Measurements from ENCODE around the gene FOXO6. TPM values are rescaled to one million over a fixed set of nuclear protein-coding genes. Genes with fewer than 3 reads are reported as not detected.

Gene FOXO6
- total RNA-seq, 1 experiment from 2014 or later: 0.59 TPM

DNA sequence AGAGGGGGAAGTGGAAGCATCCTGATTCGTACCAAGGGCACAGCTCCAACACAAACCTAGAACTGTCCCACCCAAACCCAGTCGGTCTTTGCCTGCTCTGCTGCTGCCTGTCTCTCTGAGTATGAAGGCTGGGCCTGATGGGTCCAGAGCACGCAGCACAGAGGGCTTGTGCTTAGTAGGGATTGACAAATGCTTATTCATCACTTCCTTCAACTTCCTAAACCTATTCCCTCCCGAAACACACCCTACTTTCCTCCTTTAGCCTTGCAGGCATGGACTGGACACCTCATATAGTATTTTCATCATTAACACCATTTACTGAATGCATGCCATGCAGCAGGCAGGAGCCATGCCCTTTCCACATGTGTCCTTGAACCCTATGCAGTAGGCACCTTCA lies 31.3 kb downstream of the FOXO6 start:
- BruUV-seq (replicated peaks): no TSS peak

DNA sequence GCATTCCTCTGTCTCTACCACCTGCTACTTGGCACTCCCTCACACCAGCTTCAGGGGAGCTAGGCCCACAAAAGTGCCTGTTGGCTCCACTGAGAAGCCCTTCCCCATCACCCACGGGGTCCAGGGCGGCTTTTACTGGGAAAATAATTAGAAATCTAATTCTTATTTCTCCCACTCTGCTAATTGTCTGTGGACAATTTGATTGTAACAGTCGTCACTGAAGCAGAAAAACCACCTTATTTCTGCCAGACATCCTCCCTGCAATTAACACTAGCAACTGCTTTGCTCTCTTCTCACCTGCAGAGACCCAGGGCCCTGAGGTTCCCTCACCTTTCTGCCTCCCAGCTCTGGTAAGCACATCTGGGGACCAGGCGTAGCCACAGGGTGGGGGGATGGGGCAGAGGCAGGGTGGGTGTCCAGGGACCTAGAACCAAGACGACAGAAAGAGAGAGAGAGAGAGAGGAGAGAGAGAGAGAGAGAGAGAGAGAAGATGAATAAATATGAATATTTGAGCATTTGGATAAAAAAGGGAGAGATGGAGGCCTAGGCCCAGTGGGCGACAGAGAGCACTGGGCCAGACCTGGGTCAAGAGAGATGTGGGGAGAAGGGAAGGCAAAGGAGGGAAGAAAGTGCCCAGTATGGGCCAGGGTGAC lies 32.6 kb downstream of the FOXO6 start:
- Histone ChIP-seq H3K9me3 (no peaks in the 10 kb centered on the region), H3K36me3 (ENCODE audit: control insufficient read depth, insufficient read depth, low read length) (no peaks in the 10 kb centered on the region), H3K4me1 (no peaks in the 10 kb centered on the region), H3K27me3 (replicated peaks; ENCODE audit: control insufficient read depth, insufficient read depth, low read length) (no peaks in the 10 kb centered on the region), H3K4me3 (ENCODE audit: low read depth, low read length) (no peak overlapping the region)
- POLR2A ChIA-PET: no interaction called here
- Mint-ChIP-seq H3K27me3 (ENCODE audit: insufficient read depth, unreplicated experiment) (peaks cover 6% of the 10 kb centered on the region), H3K4me1 (ENCODE audit: low read depth, unreplicated experiment) (no peaks in the 10 kb centered on the region), H3K4me3 (ENCODE audit: unreplicated experiment) (no peak overlapping the region), H3K27ac (ENCODE audit: unreplicated experiment) (no peak overlapping the region), H3K9me3 (ENCODE audit: unreplicated experiment) (no peaks in the 10 kb centered on the region), H3K36me3 (ENCODE audit: insufficient read depth, unreplicated experiment) (no peaks in the 10 kb centered on the region)
- TF ChIP-seq, protein P1, sequence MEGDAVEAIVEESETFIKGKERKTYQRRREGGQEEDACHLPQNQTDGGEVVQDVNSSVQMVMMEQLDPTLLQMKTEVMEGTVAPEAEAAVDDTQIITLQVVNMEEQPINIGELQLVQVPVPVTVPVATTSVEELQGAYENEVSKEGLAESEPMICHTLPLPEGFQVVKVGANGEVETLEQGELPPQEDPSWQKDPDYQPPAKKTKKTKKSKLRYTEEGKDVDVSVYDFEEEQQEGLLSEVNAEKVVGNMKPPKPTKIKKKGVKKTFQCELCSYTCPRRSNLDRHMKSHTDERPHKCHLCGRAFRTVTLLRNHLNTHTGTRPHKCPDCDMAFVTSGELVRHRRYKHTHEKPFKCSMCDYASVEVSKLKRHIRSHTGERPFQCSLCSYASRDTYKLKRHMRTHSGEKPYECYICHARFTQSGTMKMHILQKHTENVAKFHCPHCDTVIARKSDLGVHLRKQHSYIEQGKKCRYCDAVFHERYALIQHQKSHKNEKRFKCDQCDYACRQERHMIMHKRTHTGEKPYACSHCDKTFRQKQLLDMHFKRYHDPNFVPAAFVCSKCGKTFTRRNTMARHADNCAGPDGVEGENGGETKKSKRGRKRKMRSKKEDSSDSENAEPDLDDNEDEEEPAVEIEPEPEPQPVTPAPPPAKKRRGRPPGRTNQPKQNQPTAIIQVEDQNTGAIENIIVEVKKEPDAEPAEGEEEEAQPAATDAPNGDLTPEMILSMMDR (IDR thresholded peaks at IDR 0.05; ENCODE audit: insufficient read depth in 1 of 2, low read depth in 1 of 2, low read length in 1 of 2, severe bottlenecking in 1 of 2, unreplicated experiment in 1 of 2): no peak
- no TSS peak for BruUV-seq (replicated peaks)
- DNase-seq: no peak
- intact Hi-C loops (cut with micrococcal nuclease; ENCODE audit: unreplicated experiment): no loop called here
- CTCF ChIA-PET: no interaction called here

More for the DNA sequence above, 31.3 kb downstream of the FOXO6 start:
- Mint-ChIP-seq H3K27me3 (ENCODE audit: insufficient read depth, unreplicated experiment) (peaks cover 9% of the 10 kb centered on the region), H3K4me3 (ENCODE audit: unreplicated experiment) (no peak overlapping the region), H3K27ac (ENCODE audit: unreplicated experiment) (no peak overlapping the region), H3K4me1 (ENCODE audit: low read depth, unreplicated experiment) (peaks cover 6% of the 10 kb centered on the region), H3K9me3 (ENCODE audit: unreplicated experiment) (no peaks in the 10 kb centered on the region), H3K36me3 (ENCODE audit: insufficient read depth, unreplicated experiment) (no peaks in the 10 kb centered on the region)
- no peak for DNase-seq
- intact Hi-C loops (cut with micrococcal nuclease; ENCODE audit: unreplicated experiment): no loop called here
- Histone ChIP-seq H3K9me3 (no peaks in the 10 kb centered on the region), H3K4me1 (peaks cover 2% of the 10 kb centered on the region; the same call in 1 of the 2 replicates), H3K4me3 (ENCODE audit: low read depth, low read length) (no peak overlapping the region), H3K36me3 (ENCODE audit: control insufficient read depth, insufficient read depth, low read length) (no peaks in the 10 kb centered on the region), H3K27me3 (replicated peaks; ENCODE audit: control insufficient read depth, insufficient read depth, low read length) (no peaks in the 10 kb centered on the region)
- CTCF ChIA-PET: no interaction called here
- TF ChIP-seq, protein P1 (IDR thresholded peaks at IDR 0.05; ENCODE audit: insufficient read depth in 1 of 2, low read depth in 1 of 2, low read length in 1 of 2, severe bottlenecking in 1 of 2, unreplicated experiment in 1 of 2): no peak
- POLR2A ChIA-PET: interaction anchor here (0.5 kb wide), 1 partner anchor 13 kb away, joined by 3 read pairs; no protein-coding TSS in a partner anchor

DNA sequence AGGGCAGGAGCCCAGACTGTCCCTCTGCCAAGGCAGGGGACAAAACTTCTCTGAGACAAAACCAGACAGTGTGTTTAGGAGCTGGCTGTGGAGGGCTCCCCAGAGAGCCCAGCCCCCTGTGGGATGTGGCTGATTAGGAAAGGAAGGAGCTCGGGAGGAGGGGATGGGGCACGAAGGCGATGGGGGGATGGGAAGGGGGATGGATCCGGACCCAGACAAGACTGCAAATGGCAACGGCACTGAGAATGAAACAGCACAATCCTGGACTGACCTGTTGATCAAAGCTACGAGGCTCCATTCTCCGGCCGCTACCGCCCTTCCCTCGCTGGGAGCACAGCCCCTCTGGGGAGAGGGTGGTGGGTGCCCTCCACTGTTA lies 33.1 kb downstream of the FOXO6 start:
- Histone ChIP-seq H3K9me3 (no peaks in the 10 kb centered on the region), H3K27me3 (replicated peaks; ENCODE audit: control insufficient read depth, insufficient read depth, low read length) (no peaks in the 10 kb centered on the region), H3K4me3 (ENCODE audit: low read depth, low read length) (no peak overlapping the region), H3K4me1 (no peaks in the 10 kb centered on the region), H3K36me3 (ENCODE audit: control insufficient read depth, insufficient read depth, low read length) (no peaks in the 10 kb centered on the region)
- DNase-seq: no peak
- BruUV-seq (replicated peaks): no TSS peak
- Mint-ChIP-seq H3K27ac (ENCODE audit: unreplicated experiment) (no peak overlapping the region), H3K27me3 (ENCODE audit: insufficient read depth, unreplicated experiment) (peaks cover 6% of the 10 kb centered on the region), H3K9me3 (ENCODE audit: unreplicated experiment) (no peaks in the 10 kb centered on the region), H3K4me1 (ENCODE audit: low read depth, unreplicated experiment) (no peaks in the 10 kb centered on the region), H3K36me3 (ENCODE audit: insufficient read depth, unreplicated experiment) (no peaks in the 10 kb centered on the region), H3K4me3 (ENCODE audit: unreplicated experiment) (no peak overlapping the region)
- POLR2A ChIA-PET: no interaction called here
- CTCF ChIA-PET: no interaction called here
- TF ChIP-seq, protein P1 (IDR thresholded peaks at IDR 0.05; ENCODE audit: insufficient read depth in 1 of 2, low read depth in 1 of 2, low read length in 1 of 2, severe bottlenecking in 1 of 2, unreplicated experiment in 1 of 2): no peak
- intact Hi-C loops (cut with micrococcal nuclease; ENCODE audit: unreplicated experiment): no loop called here
